SK-N-SH treated with all-trans-retinoic acid at 6 μM for 48 hours (cell line): ENCODE measurements around the gene PFN1.

Experiments used
- ATAC-seq: fragments of 200-7000 bp; cut with Tn5 transposase; 3 replicates; pipeline ENCODE4 v1.9.1; 2020; ENCODE audit warnings: mild to moderate bottlenecking, moderate library complexity
- CREB5 ChIP-seq: fragments of 250-450 bp; sonication (Bioruptor Pico); IDR thresholded peaks from 2 replicates; pipeline ENCODE4 v1.5.1; 2020; ENCODE audit warnings: low read depth, mild to moderate bottlenecking, moderate library complexity
- CSDC2 ChIP-seq: fragments of 250-450 bp; sonication (Bioruptor Pico); IDR thresholded peaks from 2 replicates; pipeline ENCODE4 v1.5.0; 2020; ENCODE audit warnings: mild to moderate bottlenecking, moderate library complexity
- CSRNP3 ChIP-seq: fragments of 250-450 bp; sonication (Bioruptor Pico); IDR thresholded peaks from 2 replicates; pipeline ENCODE4 v1.5.1; 2021; ENCODE audit warnings: mild to moderate bottlenecking, moderate library complexity
- ESRRG ChIP-seq: fragments of 250-450 bp; sonication (Bioruptor Pico); IDR thresholded peaks from 2 replicates; pipeline ENCODE4 v1.6.1; 2021; ENCODE audit warnings: mild to moderate bottlenecking
- GLIS3 ChIP-seq: fragments of 250-450 bp; sonication (Bioruptor Pico); IDR thresholded peaks from 2 replicates; pipeline ENCODE4 v1.5.0; 2020; ENCODE audit warnings: mild to moderate bottlenecking, moderate library complexity
- ISL1 ChIP-seq: fragments of 250-450 bp; sonication (Bioruptor Pico); IDR thresholded peaks from 2 replicates; pipeline ENCODE4 v2.1.2; 2022; ENCODE audit warnings: mild to moderate bottlenecking, moderate library complexity
- OSR1 ChIP-seq: fragments of 250-450 bp; sonication (Bioruptor Pico); IDR thresholded peaks from 2 replicates; pipeline ENCODE4 v1.8.0; 2022; ENCODE audit warnings: moderate library complexity, mild to moderate bottlenecking, inconsistent platforms
- PATZ1 ChIP-seq: fragments of 250-450 bp; sonication (Bioruptor Pico); IDR thresholded peaks from 2 replicates; pipeline ENCODE4 v1.8.0; 2020; ENCODE audit warnings: mild to moderate bottlenecking, moderate library complexity, borderline replicate concordance
- PPARA ChIP-seq: fragments of 250-450 bp; sonication (Bioruptor Pico); IDR thresholded peaks from 2 replicates; pipeline ENCODE4 v1.5.0; 2020; ENCODE audit warnings: mild to moderate bottlenecking, borderline replicate concordance
- RARB ChIP-seq: fragments of 250-450 bp; sonication (Bioruptor Pico); IDR thresholded peaks from 2 replicates; pipeline ENCODE4 v1.8.0; 2021; ENCODE audit warnings: mild to moderate bottlenecking, moderate library complexity
- SNAI2 ChIP-seq: fragments of 250-450 bp; sonication (Bioruptor Pico); IDR thresholded peaks from 2 replicates; pipeline ENCODE4 v1.5.0; 2020; ENCODE audit warnings: mild to moderate bottlenecking, moderate library complexity
- TOX ChIP-seq: fragments of 250-450 bp; sonication (Bioruptor Pico); IDR thresholded peaks from 2 replicates; pipeline ENCODE4 v1.8.0; 2021; ENCODE audit warnings: mild to moderate bottlenecking, moderate library complexity, borderline replicate concordance
- ZC3H10 ChIP-seq: fragments of 250-450 bp; sonication (Bioruptor Pico); IDR thresholded peaks from 2 replicates; pipeline ENCODE4 v1.5.1; 2021; ENCODE audit warnings: mild to moderate bottlenecking, moderate library complexity
- ZFP3 ChIP-seq: fragments of 250-450 bp; sonication (Bioruptor Pico); IDR thresholded peaks from 2 replicates; pipeline ENCODE4 v1.5.0; 2020; ENCODE audit warnings: mild to moderate bottlenecking, moderate library complexity
- ZFP30 ChIP-seq: fragments of 450-650 bp; formaldehyde crosslinking; IDR thresholded peaks from 2 replicates; pipeline ENCODE4 v1.5.0; 2022; ENCODE audit warnings: mild to moderate bottlenecking, moderate library complexity
- ZNF565 ChIP-seq: fragments of 450-650 bp; formaldehyde crosslinking; conservative IDR thresholded peaks from 2 replicates; pipeline ENCODE4 v1.5.0; 2020; ENCODE audit warnings: low read depth, mild to moderate bottlenecking, moderate library complexity
- ZNF70 ChIP-seq: fragments of 450-650 bp; formaldehyde crosslinking; IDR thresholded peaks from 2 replicates; pipeline ENCODE4 v1.5.0; 2020; ENCODE audit warnings: mild to moderate bottlenecking, moderate library complexity
- ZNF8 ChIP-seq: fragments of 450-650 bp; formaldehyde crosslinking; IDR thresholded peaks from 2 replicates; pipeline ENCODE4 v1.5.0; 2020; ENCODE audit warnings: mild to moderate bottlenecking, moderate library complexity
- TF ChIP-seq, protein P1 (sequence below): fragments of 250-450 bp; sonication (Bioruptor Pico); IDR thresholded peaks from 2 replicates; pipeline ENCODE4 v1.8.0; 2021; ENCODE audit warnings: low read depth, mild to moderate bottlenecking, moderate library complexity, borderline replicate concordance
- TF ChIP-seq, protein P2 (sequence below): fragments of 250-450 bp; sonication (Bioruptor Pico); IDR thresholded peaks from 2 replicates; pipeline ENCODE4 v1.5.0; 2020; ENCODE audit warnings: mild to moderate bottlenecking, moderate library complexity

The PFN1 gene

GRCh38 chr17:4896332-4897197 is 51.8 kb downstream of the PFN1 start:
- ATAC-seq, result no peak

GRCh38 chr17:4895657-4896331 is 52.5 kb downstream of the PFN1 start:
- ATAC-seq, result no peak
- TF ChIP-seq ZFP3 (CRISPR knock-in tag) (no peak), ZNF70 (CRISPR knock-in tag) (no peak), CSDC2 (CRISPR knock-in tag) (no peak), ZNF565 (CRISPR knock-in tag) (no peak), ESRRG (no peak), PPARA (CRISPR knock-in tag) (no peak)
- TF ChIP-seq, protein P1, sequence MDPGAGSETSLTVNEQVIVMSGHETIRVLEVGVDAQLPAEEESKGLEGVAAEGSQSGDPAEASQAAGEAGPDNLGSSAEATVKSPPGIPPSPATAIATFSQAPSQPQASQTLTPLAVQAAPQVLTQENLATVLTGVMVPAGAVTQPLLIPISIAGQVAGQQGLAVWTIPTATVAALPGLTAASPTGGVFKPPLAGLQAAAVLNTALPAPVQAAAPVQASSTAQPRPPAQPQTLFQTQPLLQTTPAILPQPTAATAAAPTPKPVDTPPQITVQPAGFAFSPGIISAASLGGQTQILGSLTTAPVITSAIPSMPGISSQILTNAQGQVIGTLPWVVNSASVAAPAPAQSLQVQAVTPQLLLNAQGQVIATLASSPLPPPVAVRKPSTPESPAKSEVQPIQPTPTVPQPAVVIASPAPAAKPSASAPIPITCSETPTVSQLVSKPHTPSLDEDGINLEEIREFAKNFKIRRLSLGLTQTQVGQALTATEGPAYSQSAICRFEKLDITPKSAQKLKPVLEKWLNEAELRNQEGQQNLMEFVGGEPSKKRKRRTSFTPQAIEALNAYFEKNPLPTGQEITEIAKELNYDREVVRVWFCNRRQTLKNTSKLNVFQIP (CRISPR knock-in tag), result no peak
- TF ChIP-seq, all 23 proteins: peak for 0

More at GRCh38 chr17:4896332-4897197, 51.8 kb downstream of the PFN1 start:
- TF ChIP-seq CSDC2 (CRISPR knock-in tag) (no peak), CSRNP3 (CRISPR knock-in tag) (no peak), ZNF8 (CRISPR knock-in tag) (no peak), ZC3H10 (CRISPR knock-in tag) (no peak), PATZ1 (CRISPR knock-in tag) (no peak), ISL1 (no peak), CREB5 (no peak), ZFP30 (CRISPR knock-in tag) (no peak), SNAI2 (CRISPR knock-in tag) (no peak), TOX (CRISPR knock-in tag) (no peak), ESRRG (no peak), GLIS3 (no peak), PPARA (CRISPR knock-in tag) (no peak), OSR1 (CRISPR knock-in tag) (no peak), ZFP3 (CRISPR knock-in tag) (no peak), RARB (CRISPR knock-in tag) (no peak)
- TF ChIP-seq, protein P2, sequence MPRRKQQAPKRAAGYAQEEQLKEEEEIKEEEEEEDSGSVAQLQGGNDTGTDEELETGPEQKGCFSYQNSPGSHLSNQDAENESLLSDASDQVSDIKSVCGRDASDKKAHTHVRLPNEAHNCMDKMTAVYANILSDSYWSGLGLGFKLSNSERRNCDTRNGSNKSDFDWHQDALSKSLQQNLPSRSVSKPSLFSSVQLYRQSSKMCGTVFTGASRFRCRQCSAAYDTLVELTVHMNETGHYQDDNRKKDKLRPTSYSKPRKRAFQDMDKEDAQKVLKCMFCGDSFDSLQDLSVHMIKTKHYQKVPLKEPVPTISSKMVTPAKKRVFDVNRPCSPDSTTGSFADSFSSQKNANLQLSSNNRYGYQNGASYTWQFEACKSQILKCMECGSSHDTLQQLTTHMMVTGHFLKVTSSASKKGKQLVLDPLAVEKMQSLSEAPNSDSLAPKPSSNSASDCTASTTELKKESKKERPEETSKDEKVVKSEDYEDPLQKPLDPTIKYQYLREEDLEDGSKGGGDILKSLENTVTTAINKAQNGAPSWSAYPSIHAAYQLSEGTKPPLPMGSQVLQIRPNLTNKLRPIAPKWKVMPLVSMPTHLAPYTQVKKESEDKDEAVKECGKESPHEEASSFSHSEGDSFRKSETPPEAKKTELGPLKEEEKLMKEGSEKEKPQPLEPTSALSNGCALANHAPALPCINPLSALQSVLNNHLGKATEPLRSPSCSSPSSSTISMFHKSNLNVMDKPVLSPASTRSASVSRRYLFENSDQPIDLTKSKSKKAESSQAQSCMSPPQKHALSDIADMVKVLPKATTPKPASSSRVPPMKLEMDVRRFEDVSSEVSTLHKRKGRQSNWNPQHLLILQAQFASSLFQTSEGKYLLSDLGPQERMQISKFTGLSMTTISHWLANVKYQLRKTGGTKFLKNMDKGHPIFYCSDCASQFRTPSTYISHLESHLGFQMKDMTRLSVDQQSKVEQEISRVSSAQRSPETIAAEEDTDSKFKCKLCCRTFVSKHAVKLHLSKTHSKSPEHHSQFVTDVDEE, result no peak
- TF ChIP-seq, protein P1 (CRISPR knock-in tag), result no peak
